Stimulated activated CD8-positive, alpha-beta memory T cell treated with anti-CD3 and anti-CD28 coated beads, Interleukin-7, amount 100 ng/mL, for 4 hours (primary cell): ENCODE results near the gene PNMA1.

ENCODE experiments used
- DNase-seq, 2 donors: peaks; one replicate each; pipeline ENCODE4 v3.0.0-alpha.2; 2020; ENCODE audit warnings: low read depth in 2 of 2

The PNMA1 gene

DNA sequence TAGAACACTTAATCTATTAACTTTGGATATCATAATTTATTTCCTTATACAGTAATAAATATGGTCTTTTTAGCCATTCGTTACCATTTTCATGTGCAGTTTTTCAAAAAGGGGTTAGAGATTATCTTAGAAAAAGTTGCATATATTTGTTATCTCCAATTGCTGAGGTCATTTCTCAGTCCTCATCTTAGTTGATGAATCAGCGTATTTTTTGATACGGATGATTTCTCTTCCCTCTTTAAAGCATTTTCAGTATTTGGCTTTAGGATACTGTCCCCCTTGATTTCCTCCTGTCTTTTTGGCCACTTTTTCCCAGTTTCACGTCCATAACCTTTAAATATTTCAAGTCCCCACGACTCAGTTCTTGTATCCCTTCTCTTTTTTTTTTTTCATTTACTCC is 47.6 kb downstream of the PNMA1 start:
- no peak for DNase-seq

DNA sequence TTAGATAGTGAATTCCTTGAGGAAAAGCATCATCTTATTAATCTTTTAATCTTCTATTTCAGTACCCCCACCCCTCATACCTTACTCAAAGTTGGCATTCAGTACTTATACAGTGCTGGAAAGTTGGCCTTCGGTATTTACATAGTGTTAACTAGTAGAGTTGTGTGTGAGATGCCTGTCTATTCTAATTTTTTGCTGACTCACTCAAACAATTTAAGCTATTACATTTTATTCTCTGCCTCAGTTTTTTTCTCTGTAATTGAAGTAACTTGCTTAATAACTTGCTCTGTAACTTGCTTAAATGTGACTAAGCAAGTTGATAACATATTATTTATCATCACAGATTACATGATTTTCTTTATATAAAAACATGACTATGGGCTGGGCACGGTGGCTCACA is 49.1 kb downstream of the PNMA1 start:
- no peak for DNase-seq

- no peak for DNase-seq
Measured at GRCh38 chr14:73663548-73664212, 50.5 kb downstream of the PNMA1 start.

DNA sequence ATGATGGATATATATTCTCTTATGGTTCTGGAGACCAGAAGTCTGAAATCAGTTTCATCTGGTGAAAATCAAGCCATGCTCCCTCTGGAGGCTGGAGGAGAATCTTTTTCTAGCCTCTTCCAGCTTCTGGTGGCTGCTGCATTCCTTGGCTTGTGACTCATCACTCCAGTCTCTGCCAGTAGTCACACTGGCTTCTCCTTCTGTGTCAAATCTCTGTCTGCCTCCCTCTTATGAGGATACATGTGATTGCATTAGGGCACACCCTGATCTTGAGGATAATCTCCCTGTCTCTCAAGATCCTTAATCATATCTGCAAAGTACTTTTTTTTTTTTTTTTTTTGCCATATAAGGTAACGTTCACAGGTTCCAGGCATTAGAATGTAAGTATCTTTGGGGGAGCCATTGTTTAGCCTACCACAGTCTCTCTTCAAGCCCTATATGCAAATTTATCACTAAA is 51.7 kb downstream of the PNMA1 start:
- DNase-seq = no peak

DNA sequence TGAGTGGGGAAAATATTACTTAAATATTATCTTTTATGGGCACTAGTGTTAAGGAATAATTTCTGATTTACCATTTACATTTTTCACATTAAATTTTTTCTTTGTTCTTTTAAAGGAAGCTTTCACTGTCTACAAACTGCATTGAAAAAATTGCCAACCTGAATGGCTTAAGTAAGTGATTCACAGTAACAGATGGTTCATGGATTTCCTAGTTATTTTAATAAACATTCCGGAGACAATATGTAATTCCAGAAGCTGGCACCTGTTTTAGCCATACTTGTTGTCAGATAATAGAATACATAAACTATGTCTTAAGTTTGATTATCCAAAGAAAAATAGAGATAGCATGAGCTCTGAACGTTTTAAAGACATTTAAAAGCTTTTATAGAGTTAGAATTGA is 52.3 kb downstream of the PNMA1 start:
- DNase-seq = no peak
